Neural cell (in vitro differentiated cells): ENCODE data around the gene SH3BP4. TPM values are rescaled to one million over a fixed set of nuclear protein-coding genes. Genes with fewer than 3 reads are reported as not detected.

Source experiments
- H2AFZ ChIP-seq: fragments of 200-600, 300-800 bp; sonication (generic), shearing (Covaris generic); 2 replicates; pipeline ENCODE4 v1.6.0; 2014; ENCODE audit warnings: low read depth, mild to moderate bottlenecking, antibody characterized with exemption, low read length, moderate library complexity
- H3F3A ChIP-seq: fragments of 200-600 bp; shearing (Covaris generic); 2 replicates; pipeline ENCODE4 v1.6.1; 2016; ENCODE audit warnings: mild to moderate bottlenecking, moderate library complexity, mixed read lengths, antibody characterized with exemption, low read length; ENCODE audit not compliant: insufficient read depth, poor library complexity, severe bottlenecking
- H3K27ac ChIP-seq: fragments of 200-600, 300-800 bp; sonication (generic), shearing (Covaris generic); 2 replicates; pipeline ENCODE4 v1.5.1; 2014; ENCODE audit warnings: mild to moderate bottlenecking, low read length, moderate library complexity
- H3K27me3 ChIP-seq: fragments of 300-800, 200-600 bp; sonication (generic), shearing (Covaris generic); 2 replicates; pipeline ENCODE4 v1.6.0; 2014; ENCODE audit warnings: mild to moderate bottlenecking, low read depth, low read length, moderate library complexity; ENCODE audit not compliant: insufficient read depth
- H3K36me3 ChIP-seq: fragments of 300-800, 200-600 bp; sonication (generic), shearing (Covaris generic); 2 replicates; pipeline ENCODE4 v1.5.1; 2014; ENCODE audit warnings: mild to moderate bottlenecking, antibody characterized with exemption, low read length, moderate library complexity; ENCODE audit not compliant: insufficient read depth
- H3K4me2 ChIP-seq: fragments of 300-800, 200-600 bp; sonication (generic), shearing (Covaris generic); 2 replicates; pipeline ENCODE4 v1.6.0; 2014; ENCODE audit warnings: mild to moderate bottlenecking, low read length
- H3K4me3 ChIP-seq: fragments of 300-800, 200-600 bp; sonication (generic), shearing (Covaris generic); 2 replicates; pipeline ENCODE4 v1.5.1; 2014; ENCODE audit warnings: mild to moderate bottlenecking, low read length, moderate library complexity
- H3K79me2 ChIP-seq: fragments of 200-600 bp; shearing (Covaris generic); replicated peaks from 2 replicates; pipeline ENCODE4 v1.6.0; 2014; ENCODE audit warnings: mild to moderate bottlenecking, low read length, moderate library complexity; ENCODE audit not compliant: insufficient read depth
- H3K9ac ChIP-seq: fragments of 300-800, 200-600 bp; sonication (generic), shearing (Covaris generic); 2 replicates; pipeline ENCODE4 v1.6.1; 2016; ENCODE audit warnings: mild to moderate bottlenecking, low read length, mixed read lengths
- H3K9me2 ChIP-seq: fragments of 200-600 bp; shearing (Covaris generic); 2 replicates; pipeline ENCODE4 v1.6.1; 2016; ENCODE audit warnings: mild to moderate bottlenecking, low read length, mixed read lengths; ENCODE audit not compliant: insufficient read depth
- H3K9me3 ChIP-seq: fragments of 200-600, 300-800 bp; sonication (generic), shearing (Covaris generic); 2 replicates; pipeline ENCODE4 v1.6.1; 2016; ENCODE audit warnings: mild to moderate bottlenecking, mixed run types, low read length, moderate library complexity, mixed read lengths
- H4K20me1 ChIP-seq: fragments of 200-600 bp; shearing (Covaris generic); 2 replicates; pipeline ENCODE4 v1.6.1; 2016; ENCODE audit warnings: mild to moderate bottlenecking, mixed run types; ENCODE audit not compliant: insufficient read depth
- EP300 ChIP-seq: fragments of 450-650 bp; conservative IDR thresholded peaks from 2 replicates; pipeline ENCODE4 v1.6.1; 2014; ENCODE audit warnings: antibody characterized with exemption, mild to moderate bottlenecking, moderate library complexity; ENCODE audit not compliant: poor library complexity, severe bottlenecking
- EZH2 ChIP-seq: fragments of 200-600, 300-800 bp; shearing (Covaris generic), sonication (generic); IDR thresholded peaks from 2 replicates; pipeline ENCODE4 v1.6.1; 2014; ENCODE audit warnings: antibody characterized with exemption, low read length, borderline replicate concordance, mild to moderate bottlenecking; ENCODE audit not compliant: insufficient read depth, poor library complexity, severe bottlenecking
- MXI1 ChIP-seq: fragments of 450-650 bp; conservative IDR thresholded peaks from 2 replicates; pipeline ENCODE4 v1.6.1; 2014; ENCODE audit warnings: antibody characterized with exemption, mild to moderate bottlenecking; ENCODE audit not compliant: poor library complexity, severe bottlenecking
- POLR2AphosphoS5 ChIP-seq: IDR thresholded peaks from 2 replicates; pipeline ENCODE4 v1.6.1; 2012
- RAD21 ChIP-seq: fragments of 450-650 bp; conservative IDR thresholded peaks from 2 replicates; pipeline ENCODE4 v1.6.1; 2014; ENCODE audit warnings: antibody characterized with exemption, mild to moderate bottlenecking, moderate library complexity
- SMC3 ChIP-seq: fragments of 450-650 bp; conservative IDR thresholded peaks from 2 replicates; pipeline ENCODE4 v1.6.1; 2014; ENCODE audit warnings: antibody characterized with exemption, mild to moderate bottlenecking, moderate library complexity; ENCODE audit not compliant: poor library complexity
- TAF1 ChIP-seq: IDR thresholded peaks from 2 replicates; pipeline ENCODE4 v1.6.1; 2012; ENCODE audit warnings: low read depth
- polyA plus RNA-seq: library from polyadenylated mRNA; depleted of rRNA; stranded (reverse); fragments of >200 nt; gene quantifications from 2 replicates; pipeline ENCODE4 v1.2.3, GENCODE V29; 2014
- TF ChIP-seq, protein P1 (sequence below): fragments of 450-650 bp; IDR thresholded peaks from 2 replicates; pipeline ENCODE4 v1.5.1; 2014; ENCODE audit warnings: antibody characterized with exemption, mild to moderate bottlenecking, moderate library complexity; ENCODE audit not compliant: poor library complexity, severe bottlenecking
- TF ChIP-seq, protein P2 (sequence below): IDR thresholded peaks from 2 replicates; pipeline ENCODE4 v1.6.1; 2012; ENCODE audit warnings: borderline replicate concordance

Gene SH3BP4
- polyA plus RNA-seq, 1 donor from 2014 or later = 3.3 TPM

DNA sequence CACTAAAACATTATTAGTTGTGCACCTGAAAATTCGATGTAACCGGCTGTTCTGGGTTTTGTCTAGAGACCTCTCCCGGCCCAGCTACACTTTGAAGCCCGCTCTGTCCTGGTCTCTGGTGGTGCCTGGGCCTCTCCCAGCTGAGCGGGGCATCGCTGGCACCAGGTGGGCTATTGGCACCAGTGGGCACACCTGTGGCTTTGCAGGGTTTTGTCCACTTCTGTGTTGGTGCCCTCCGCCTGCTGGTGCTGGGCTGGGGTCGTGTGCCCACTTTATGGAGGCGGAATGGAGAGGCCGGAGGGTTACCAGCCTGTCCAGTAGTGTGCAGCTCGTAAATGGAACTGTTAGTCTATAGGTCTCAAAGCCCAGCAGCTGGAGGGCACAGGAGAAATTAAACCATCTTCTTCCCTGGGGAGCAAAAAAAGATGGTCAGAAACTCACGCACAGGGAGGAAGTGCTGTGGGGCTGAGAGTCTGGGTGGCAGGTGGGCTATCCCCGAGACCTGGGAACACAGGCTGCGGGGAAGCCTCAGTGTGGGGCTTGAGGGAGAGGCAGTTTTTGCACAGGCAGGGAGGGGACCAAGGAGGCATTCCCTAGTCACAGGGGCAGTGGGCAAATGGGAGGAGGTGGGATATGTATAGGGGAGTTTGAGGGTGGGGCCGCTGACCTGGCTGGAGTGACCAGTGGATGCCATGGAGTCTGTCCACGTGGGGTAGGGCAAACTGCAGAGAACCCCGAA is 30.4 kb downstream of the SH3BP4 start:
- no peak overlapping the region for H3K4me3 ChIP-seq
- no peak overlapping the region for H3K27ac ChIP-seq
- no peaks in the 10 kb centered on the region for H4K20me1 ChIP-seq
- H2AFZ ChIP-seq = no peak overlapping the region
- H3K27me3 ChIP-seq = no peaks in the 10 kb centered on the region
- H3K36me3 ChIP-seq = no peaks in the 10 kb centered on the region
- peaks cover 54% of the 10 kb centered on the region for H3K79me2 ChIP-seq
- no peaks in the 10 kb centered on the region for H3F3A ChIP-seq
- H3K9me2 ChIP-seq = no peaks in the 10 kb centered on the region
- TF ChIP-seq TAF1 = no peak
- TF ChIP-seq SMC3 = no peak
- no peak for TF ChIP-seq RAD21
- TF ChIP-seq EZH2 = no peak
- TF ChIP-seq, protein P1, sequence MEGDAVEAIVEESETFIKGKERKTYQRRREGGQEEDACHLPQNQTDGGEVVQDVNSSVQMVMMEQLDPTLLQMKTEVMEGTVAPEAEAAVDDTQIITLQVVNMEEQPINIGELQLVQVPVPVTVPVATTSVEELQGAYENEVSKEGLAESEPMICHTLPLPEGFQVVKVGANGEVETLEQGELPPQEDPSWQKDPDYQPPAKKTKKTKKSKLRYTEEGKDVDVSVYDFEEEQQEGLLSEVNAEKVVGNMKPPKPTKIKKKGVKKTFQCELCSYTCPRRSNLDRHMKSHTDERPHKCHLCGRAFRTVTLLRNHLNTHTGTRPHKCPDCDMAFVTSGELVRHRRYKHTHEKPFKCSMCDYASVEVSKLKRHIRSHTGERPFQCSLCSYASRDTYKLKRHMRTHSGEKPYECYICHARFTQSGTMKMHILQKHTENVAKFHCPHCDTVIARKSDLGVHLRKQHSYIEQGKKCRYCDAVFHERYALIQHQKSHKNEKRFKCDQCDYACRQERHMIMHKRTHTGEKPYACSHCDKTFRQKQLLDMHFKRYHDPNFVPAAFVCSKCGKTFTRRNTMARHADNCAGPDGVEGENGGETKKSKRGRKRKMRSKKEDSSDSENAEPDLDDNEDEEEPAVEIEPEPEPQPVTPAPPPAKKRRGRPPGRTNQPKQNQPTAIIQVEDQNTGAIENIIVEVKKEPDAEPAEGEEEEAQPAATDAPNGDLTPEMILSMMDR = no peak
- TF ChIP-seq MXI1 = no peak
- TF ChIP-seq POLR2AphosphoS5 = no peak
- TF ChIP-seq, protein P2, sequence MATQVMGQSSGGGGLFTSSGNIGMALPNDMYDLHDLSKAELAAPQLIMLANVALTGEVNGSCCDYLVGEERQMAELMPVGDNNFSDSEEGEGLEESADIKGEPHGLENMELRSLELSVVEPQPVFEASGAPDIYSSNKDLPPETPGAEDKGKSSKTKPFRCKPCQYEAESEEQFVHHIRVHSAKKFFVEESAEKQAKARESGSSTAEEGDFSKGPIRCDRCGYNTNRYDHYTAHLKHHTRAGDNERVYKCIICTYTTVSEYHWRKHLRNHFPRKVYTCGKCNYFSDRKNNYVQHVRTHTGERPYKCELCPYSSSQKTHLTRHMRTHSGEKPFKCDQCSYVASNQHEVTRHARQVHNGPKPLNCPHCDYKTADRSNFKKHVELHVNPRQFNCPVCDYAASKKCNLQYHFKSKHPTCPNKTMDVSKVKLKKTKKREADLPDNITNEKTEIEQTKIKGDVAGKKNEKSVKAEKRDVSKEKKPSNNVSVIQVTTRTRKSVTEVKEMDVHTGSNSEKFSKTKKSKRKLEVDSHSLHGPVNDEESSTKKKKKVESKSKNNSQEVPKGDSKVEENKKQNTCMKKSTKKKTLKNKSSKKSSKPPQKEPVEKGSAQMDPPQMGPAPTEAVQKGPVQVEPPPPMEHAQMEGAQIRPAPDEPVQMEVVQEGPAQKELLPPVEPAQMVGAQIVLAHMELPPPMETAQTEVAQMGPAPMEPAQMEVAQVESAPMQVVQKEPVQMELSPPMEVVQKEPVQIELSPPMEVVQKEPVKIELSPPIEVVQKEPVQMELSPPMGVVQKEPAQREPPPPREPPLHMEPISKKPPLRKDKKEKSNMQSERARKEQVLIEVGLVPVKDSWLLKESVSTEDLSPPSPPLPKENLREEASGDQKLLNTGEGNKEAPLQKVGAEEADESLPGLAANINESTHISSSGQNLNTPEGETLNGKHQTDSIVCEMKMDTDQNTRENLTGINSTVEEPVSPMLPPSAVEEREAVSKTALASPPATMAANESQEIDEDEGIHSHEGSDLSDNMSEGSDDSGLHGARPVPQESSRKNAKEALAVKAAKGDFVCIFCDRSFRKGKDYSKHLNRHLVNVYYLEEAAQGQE = no peak
- no peak for TF ChIP-seq EP300
- H3K4me2 ChIP-seq = no peak overlapping the region
- no peak overlapping the region for H3K9ac ChIP-seq
- H3K9me3 ChIP-seq = peaks cover 6% of the 10 kb centered on the region

DNA sequence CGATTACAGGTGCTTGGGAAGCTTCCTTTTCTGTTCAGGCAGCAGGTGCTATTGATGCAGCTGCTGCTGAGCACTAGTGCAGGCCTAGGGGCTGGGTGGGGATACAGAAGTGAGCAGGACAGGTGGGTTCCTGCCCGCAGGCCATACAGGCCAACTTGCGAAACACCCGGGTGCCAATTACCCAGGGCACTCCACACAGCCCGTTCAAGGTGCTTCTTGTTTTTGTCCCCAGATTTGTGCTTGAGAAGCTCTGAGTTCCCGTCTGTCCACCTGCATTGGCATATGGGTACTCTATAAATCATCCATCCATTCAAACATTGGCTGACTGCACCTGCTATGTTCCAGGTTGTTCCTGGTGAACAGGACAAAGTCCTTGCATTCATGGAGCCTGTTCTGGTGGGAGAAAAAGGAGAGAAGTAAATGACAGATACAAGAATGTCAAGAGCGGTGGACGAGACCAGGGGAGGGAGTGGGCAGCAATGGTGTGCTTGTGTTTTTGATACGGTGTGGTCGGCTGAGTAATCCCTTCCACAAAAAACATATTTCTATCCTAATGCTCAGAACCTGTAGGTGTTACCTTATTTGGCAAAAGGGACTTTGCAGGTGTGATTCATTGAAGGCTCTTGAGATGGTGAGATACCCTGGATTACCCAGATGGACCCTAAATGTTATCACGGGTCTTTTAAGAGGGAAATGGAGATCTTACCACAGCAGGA is 31.4 kb downstream of the SH3BP4 start:
- Histone ChIP-seq H3K27me3 (no peaks in the 10 kb centered on the region), H3K9me2 (no peaks in the 10 kb centered on the region), H4K20me1 (no peaks in the 10 kb centered on the region), H3K9me3 (peaks cover 6% of the 10 kb centered on the region), H3K9ac (no peak overlapping the region), H2AFZ (no peak overlapping the region), H3F3A (no peaks in the 10 kb centered on the region), H3K4me2 (no peak overlapping the region), H3K36me3 (no peaks in the 10 kb centered on the region), H3K4me3 (no peak overlapping the region), H3K79me2 (peaks cover 54% of the 10 kb centered on the region), H3K27ac (no peak overlapping the region)
- no peak for TF ChIP-seq EZH2
- TF ChIP-seq, protein P2 = no peak
- no peak for TF ChIP-seq EP300
- no peak for TF ChIP-seq POLR2AphosphoS5
- TF ChIP-seq, protein P1 = no peak
- TF ChIP-seq TAF1 = no peak
- no peak for TF ChIP-seq RAD21
- TF ChIP-seq MXI1 = no peak
- no peak for TF ChIP-seq SMC3
